HG02981 (cell line): Measurements from ENCODE around the gene PNPO.
"Not testable (repeated sequence)": the region's sequence is repeated elsewhere in the genome, so short reads cannot be mapped to it uniquely, and the experiment has no call there.

Experiments
- ATAC-seq: cut with Tn5 transposase; IDR thresholded peaks from one replicate; pipeline ENCODE4 v1.9.1; 2021; ENCODE audit warnings: mild to moderate bottlenecking, moderate library complexity; ENCODE audit not compliant: unreplicated experiment

PNPO gene

GRCh38 chr17:47917581-47917980 lies 23.8 kb upstream of the PNPO start:
- ATAC-seq: no peak

GRCh38 chr17:47918006-47918405 lies 23.4 kb upstream of the PNPO start:
- ATAC-seq: no peak

- no peak for ATAC-seq
These were observed 22.4 kb upstream of the PNPO start for GRCh38 chr17:47918991-47919390.

GRCh38 chr17:47919889-47920288 lies 21.5 kb upstream of the PNPO start:
- ATAC-seq: not testable (repeated sequence)

GRCh38 chr17:47924785-47925677 lies 16.3 kb upstream of the PNPO start:
- no peak for ATAC-seq

- no peak for ATAC-seq
These were observed 15.7 kb upstream of the PNPO start for GRCh38 chr17:47925678-47925988.

GRCh38 chr17:47927821-47928400 lies 13.5 kb upstream of the PNPO start:
- ATAC-seq: no peak

GRCh38 chr17:47928415-47928814 lies 13.0 kb upstream of the PNPO start:
- no peak for ATAC-seq

GRCh38 chr17:47929218-47930000 lies 12.0 kb upstream of the PNPO start:
- ATAC-seq: no peak

GRCh38 chr17:47931848-47932247 lies 9.5 kb upstream of the PNPO start:
- no peak for ATAC-seq

- no peak for ATAC-seq
These were observed 6.5 kb upstream of the PNPO start for GRCh38 chr17:47934856-47935255.

- ATAC-seq: not testable (repeated sequence)
These were observed 5.9 kb upstream of the PNPO start for GRCh38 chr17:47935468-47935867.

GRCh38 chr17:47935961-47936360 lies 5.4 kb upstream of the PNPO start:
- no peak for ATAC-seq

GRCh38 chr17:47937941-47938340 lies 3.4 kb upstream of the PNPO start:
- no peak for ATAC-seq

- ATAC-seq: no peak
These were observed 732 bp downstream of the PNPO start for GRCh38 chr17:47942096-47942510.

- ATAC-seq: no peak
These were observed 1.2 kb downstream of the PNPO start for GRCh38 chr17:47942568-47942967.

GRCh38 chr17:47945080-47945479 lies 3.7 kb downstream of the PNPO start:
- no peak for ATAC-seq

- ATAC-seq: no peak
These were observed 4.4 kb downstream of the PNPO start for GRCh38 chr17:47945529-47946508.

- ATAC-seq: no peak
These were observed 5.1 kb downstream of the PNPO start for GRCh38 chr17:47946516-47946915.

GRCh38 chr17:47946929-47947397 lies 5.6 kb downstream of the PNPO start:
- peak; percentile 74 for ATAC-seq
